ENCODE measurements around the gene BSPRY.
A peak's percentile ranks its signal among the peaks of the same experiment; 100 is the strongest.

The BSPRY gene

DNA sequence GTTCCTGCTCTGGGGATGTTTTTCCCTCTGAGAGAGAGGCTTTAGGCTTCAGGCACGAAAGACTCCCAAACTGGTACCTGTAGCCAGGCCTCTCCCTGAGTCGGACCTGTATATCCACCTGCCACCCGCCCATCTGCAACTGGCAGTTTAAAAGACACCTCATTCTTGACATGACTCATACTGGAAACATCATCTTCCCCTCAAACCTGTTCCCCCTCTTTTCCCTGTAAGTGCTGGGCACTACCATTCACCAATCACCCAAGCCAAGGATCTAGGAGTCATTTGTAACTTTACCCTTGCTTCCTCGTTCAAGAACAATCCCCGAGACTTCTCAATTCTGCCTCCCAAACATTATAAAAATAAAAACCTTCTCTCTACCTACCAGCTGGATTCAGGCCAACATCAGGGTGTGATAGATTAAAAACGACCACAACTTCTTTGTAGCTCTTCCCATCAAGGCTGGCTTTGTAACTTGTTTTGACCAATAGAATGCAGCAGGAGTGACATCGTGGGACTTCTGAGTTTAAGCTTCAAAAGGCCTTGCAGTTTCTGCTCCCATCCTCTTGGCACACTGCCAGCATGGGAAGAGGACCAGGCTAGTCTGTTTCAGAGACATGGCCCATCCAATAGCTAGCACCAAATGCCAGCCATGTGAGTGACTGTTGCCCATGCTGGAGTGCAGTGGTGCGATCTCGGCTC is 7.5 kb upstream of the BSPRY start:
- DNase-seq (ENCODE audit: low read depth) = no peak

DNA sequence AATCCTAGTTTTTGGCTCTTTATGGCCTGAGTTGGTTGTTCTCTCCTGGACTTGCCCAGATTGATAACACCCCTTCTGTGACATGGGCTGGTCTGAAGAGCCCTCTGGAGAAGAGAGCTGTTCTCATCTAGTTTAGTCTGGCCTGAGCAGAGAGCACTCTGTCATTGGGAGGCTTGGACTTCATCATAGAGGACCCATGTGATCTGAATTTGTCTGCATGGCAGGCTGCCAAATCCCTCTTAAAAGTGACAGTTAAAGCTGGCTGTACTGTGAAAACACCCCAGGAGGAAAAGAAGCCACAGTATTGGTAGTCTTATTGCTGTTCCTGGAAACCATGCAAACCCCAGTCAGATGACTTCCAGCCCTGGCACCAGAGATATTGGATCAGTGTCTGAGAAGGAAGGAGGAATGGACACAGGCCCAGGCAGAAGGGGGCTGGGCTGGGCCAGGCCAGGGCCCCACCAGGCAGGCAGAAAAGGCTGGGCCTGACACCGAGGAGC is 5.6 kb upstream of the BSPRY start:
- peak; percentile 83 for DNase-seq (ENCODE audit: low read depth)

DNA sequence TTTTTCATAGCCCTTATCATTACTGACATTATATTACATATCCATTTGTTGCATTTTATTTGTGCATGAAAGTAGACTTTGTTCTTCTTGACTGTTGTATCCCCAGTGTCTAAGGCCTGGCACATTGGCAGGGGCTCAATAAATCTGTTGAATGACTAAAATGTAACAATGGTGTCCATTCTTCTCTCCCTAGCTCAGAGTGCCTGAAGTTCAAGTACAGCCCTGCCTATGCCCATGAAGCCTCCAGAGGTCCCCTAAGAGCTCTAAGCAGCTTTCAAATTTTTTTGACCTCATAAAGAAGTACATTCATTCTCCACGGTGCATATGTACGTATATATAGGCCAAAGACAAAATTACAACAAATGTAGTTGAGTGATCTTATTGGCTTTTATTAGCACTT is 4.2 kb upstream of the BSPRY start:
- no peak for DNase-seq (ENCODE audit: low read depth)

DNA sequence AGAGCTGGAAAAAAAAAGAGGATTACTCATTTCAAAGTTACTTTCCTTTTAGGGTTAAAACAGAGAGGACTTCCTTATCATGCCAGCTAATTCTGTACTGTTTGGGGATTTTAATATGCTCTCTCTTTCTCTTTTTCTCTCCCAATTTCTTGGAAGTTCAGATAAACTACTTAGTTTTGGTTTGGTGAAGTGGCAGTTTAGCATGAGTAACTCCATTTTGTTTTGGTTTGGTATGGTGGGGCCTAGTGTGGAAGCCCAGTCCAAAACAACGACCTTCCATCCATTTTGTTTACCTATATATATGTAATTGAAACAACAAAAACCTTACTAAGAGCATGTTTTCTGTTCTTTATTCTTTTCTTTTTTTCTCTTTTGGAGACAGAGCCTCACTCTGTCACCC is 3.7 kb upstream of the BSPRY start:
- DNase-seq (ENCODE audit: low read depth) = no peak

DNA sequence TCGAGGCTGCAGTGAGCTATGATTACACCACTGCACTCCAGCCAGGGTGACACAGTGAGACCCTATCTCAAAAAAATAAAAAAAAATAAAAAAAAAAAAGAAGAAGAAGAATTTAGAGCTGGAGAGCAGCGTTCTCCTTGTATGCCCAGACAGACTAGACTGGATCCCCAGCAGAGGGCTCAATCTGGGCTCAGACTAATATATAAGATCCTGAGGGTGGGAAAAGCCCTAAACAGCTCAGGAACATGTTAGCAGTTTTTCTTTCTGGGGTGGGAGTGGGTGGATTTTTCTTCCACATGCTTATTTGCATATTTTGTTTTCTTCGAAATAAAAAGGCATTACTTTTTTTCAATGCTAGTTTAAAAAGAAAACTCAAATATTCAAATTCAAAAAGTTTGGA is 904 bp upstream of the BSPRY start:
- no peak for DNase-seq (ENCODE audit: low read depth)

DNA sequence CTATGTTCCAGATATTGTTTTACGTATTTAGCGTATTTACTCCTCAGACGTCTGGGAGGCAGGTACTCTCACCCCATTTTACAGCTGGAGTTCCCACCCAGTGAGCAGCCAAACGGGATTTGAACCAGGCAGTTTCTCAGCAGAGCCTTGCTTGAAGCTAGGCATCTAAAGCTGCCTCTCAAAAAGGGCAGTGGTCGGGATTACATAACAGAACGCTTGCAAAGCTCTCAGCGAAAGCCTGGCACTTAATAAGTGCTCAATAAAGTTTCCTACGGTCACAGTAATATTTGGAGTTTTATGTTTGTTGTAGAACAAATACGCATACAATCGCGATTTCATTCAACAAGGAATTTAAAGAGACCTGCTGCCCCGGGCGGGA is 286 bp upstream of the BSPRY start:
- no peak for DNase-seq (ENCODE audit: low read depth)

DNA sequence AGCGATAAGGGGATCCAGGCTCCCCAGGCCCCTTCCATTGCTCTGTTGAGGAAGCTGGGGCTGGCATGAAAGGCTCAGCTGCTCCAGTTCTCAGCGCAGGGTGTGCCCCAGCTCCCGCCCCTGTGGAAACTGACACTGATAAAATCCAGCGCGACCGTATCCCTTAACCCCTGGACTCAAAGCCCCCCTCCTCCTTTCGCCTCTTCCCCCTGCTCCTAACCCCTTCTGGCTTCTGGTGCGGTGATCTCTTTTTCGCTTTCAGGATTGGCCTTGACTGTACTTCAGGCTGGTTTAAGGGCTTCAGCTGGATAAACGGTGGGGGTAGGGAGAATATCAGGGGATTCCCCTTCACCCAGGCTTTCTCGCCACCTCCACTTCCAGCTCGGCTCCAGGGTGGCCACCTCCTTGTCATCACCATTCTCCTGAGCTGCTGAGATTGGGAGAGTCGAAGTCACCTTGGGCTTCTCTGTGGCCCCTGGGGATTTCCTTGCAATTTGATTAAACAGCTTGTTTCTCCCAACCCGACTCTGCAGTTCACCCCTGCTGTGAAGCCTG is 843 bp downstream of the BSPRY start:
- no peak for DNase-seq (ENCODE audit: low read depth)

DNA sequence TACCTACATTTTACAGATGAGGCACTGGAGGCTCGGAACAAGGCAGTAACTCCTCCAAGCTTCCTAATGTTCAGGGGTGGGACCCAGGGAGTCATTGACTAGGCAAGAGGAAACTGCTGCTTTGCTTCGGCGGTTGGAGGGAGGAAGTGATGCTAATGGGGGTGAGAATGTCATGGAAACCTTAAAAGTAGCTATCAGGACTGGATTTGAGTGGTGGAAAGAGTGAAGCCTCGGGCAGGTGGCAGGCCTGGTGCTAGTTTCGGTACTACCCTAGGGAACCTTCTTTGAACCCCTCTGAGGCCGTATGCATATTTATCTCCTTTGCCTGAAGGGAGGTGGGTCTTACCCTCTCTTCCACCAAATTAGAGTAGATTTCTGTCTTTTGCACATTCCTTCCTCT is 1.6 kb downstream of the BSPRY start:
- DNase-seq (ENCODE audit: low read depth) = no peak

DNA sequence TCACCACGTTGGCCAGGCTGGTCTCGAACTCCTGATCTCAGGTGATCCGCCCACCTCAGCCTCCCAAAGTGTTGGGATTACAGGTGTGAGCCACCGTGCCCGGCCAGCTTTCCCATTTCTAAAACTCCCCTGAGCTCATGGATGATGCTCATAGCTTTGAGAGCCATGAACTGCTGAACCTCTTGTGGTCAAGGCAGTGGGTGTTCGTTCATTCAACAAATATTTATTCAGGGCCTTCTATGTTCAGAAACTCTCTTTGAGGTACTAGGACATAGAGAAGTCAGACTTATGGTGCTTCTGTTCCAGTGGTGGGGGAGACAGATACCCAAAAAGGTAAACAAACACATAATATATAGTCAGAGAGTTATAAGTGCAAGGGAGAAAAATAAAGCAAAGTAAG is 2.7 kb downstream of the BSPRY start:
- DNase-seq (ENCODE audit: low read depth) = no peak

DNA sequence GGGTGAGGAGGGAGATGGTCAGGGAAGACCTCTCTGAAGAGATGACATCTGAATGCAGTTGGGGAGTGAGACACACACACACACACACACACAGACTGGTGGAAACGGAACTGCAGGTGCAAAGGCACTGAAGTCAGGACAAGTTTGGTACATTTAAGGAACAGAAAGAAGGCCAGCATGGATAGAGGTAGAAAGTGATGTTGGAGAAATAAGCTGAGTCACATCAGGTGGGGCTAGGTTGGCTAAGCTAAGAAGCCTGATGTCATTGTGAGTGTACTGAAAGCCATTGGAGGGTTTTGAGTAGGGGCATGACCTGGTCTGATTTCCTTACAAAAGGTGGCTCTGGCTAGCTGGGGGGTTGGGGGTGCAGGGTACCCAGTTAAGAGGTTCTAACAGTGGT is 3.1 kb downstream of the BSPRY start:
- DNase-seq (ENCODE audit: low read depth) = no peak

DNA sequence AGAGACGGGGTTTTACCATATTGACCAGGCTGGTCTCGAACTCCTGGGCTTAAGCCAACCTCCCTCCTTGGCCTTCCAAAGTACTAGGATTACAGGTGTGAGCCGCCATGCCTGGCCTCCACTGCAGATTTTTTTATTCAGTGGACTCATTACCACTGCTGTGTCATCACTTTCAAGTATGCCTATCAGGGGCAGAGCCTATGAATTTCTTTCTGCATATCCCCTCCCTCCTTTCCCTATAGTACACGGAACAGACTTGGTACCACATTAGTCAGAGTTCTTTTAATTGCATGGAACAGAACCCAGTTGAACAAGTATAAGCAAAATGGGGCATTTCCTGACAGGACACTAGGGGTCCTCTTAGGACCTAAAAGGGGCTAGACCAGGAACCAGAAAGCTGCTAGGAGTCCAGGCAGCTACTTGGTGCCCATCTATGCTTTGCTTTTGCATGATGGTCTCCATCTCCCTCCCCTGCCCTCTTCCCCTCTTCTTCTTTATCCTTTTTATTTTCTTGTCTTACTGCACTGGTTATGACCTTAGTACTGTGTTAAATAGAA is 5.8 kb downstream of the BSPRY start:
- DNase-seq (ENCODE audit: low read depth) = peak; percentile 26

DNA sequence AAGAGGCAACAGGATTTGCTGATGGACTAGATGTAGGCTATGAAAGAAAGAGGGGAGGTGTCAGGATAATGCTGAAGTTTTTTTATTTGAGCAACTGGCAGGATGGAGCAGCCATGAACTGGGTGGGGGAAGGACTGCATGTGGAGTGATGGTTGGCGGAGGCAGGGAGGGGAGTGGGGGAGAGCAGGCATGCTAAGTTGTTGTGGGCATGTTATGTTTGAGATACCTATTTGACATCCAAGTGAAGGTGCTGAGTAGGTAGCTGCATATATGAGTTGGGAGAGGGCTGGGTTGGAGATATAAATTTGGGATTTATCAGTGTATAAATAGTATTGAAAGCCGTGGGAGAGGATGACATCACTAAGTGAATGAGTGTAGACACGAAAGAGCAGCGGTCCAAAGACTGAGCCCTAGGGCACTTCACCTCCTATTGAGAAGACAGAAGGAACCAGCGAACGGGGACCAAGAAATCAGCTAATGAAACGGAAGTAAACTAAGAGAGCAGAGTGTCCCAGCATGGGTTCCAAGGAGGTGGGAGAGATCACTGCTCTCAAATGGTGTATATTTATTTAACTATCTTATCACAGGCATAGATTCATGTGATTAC is 7.4 kb downstream of the BSPRY start:
- no peak for DNase-seq (ENCODE audit: low read depth)

DNA sequence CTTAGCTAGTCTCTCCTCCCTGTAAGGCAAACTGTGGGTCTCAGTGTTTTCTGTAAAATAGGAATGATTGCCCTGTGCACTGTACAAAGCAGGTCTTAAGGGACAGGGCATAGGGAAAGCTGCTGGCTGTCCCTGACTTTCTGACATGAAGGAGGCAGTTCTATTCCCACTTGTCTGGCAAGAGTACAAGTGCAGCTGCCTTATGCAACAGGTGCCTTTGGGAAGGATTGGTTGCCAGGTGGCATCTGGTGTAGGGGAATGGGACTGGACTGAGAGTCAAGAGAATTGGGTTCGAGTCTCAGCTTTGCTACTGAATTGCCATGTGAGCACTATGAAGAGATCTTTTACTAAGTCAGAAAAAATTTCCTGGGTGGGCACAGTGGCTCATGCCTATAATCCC is 10.0 kb downstream of the BSPRY start:
- no peak for DNase-seq (ENCODE audit: low read depth)

DNA sequence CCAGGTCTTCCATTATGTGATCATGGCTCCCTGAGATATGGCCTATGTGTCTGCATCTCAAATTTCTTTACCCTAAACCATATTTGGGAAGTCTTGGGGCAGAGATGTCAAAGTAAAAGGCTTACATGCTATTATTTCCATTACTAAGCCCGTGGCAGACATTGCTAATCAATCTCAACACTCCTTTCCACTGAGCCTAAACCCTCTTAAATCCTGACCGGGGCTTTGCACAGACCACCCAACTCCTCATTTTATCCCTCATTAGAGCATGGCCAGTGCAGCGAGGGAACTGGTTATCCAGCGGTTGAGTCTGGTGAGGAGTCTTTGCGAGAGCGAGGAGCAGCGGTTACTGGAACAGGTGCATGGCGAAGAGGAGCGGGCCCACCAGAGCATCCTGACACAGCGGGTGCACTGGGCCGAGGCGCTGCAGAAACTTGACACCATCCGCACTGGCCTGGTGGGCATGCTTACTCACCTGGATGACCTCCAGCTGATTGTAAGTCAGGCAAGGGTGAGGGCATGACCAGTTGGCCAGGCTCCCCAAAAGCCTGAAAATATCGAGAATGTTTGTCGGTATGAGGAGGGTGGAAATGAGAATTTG is 11.0 kb downstream of the BSPRY start:
- DNase-seq (ENCODE audit: low read depth) = no peak

DNA sequence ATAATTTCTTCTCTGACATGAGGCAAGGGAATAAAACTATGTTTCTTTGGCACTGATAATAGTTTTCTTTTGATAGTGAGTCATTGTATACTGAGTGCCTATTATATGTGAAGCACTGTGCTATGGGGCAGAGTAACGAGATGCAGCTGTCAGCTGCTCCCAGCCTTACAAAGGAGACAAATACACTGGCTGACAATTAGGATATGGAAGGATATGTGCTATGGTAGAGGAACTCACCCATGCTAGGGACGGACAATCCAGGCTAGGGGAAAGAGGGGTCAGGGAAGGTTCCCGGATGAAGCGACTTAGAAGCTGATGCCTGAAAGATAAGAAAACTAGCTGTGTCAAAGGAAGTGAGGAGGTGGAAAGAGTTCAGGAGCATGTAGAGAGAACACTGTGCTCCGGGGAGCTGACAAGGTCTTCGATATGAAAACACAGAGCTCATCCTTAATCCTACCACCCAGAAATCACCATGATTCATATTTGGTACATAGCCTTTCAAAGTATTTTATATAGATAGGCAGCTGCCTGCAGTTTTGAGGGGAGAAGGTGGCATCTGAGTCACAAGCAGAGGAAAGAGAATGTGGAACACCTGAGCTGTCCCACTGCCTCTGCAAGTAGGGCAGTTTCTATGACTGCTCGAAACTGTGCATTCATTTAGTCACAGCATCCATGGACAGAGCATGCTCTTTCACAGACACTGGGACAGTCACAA is 12.1 kb downstream of the BSPRY start:
- DNase-seq (ENCODE audit: low read depth) = peak; percentile 60

DNA sequence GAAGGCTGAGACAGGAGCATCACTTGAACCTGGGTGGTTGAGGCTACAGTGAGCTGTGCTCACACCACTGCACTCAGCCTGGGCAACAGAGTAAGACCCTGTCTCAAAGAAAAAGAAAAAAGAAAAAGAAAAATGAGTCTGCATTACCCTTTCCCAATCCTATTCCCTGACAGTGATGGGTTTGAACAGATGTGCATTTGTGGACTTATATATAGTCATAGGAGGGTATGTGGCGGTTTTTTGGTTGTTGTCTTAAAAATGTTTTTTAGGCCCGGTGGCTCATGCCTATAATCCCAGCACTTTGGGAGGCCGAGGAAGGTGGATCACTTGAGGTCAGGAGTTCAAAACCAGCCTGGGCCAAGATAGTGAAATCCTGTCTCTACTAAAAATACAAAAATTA is 14.0 kb downstream of the BSPRY start:
- DNase-seq (ENCODE audit: low read depth) = no peak

DNA sequence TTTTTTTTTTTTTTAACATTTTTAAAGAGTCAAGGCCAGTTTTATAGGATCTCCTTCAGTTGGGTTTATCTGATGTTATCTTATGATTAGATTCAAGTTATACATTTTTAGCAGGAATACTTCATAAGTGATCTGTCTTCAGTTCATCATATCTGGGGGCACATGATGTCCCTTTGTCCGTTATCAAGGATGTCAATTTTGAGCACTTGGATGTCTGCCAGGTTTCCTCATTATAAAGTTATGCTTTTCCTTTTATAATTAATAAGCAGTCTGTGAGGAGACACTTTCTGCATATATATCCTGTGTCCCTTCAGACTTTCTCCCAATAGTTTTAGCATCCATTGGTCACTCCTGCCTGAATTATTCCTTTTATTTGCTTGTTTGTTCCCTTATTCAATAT is 15.6 kb downstream of the BSPRY start:
- DNase-seq (ENCODE audit: low read depth) = no peak

DNA sequence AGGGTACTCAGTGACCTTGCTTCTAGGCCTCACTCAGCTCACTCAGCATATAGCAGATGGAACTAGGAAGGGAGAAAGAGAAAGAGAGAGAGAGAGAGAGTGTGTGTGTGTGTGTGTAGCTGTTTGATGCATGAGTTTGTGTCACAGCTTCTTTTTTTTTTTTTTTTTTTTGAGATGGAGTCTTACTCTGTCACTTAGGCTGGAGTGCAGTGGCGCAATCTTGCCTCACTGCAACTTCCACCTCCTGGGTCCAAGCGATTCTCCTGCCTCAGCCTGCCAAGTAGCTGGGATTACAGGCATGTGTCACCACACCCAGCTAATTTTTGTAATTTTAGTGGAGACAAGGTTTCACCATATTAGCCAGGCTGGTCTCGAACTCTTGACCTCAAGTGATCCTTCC is 16.3 kb downstream of the BSPRY start:
- DNase-seq (ENCODE audit: low read depth) = peak; percentile 22

DNA sequence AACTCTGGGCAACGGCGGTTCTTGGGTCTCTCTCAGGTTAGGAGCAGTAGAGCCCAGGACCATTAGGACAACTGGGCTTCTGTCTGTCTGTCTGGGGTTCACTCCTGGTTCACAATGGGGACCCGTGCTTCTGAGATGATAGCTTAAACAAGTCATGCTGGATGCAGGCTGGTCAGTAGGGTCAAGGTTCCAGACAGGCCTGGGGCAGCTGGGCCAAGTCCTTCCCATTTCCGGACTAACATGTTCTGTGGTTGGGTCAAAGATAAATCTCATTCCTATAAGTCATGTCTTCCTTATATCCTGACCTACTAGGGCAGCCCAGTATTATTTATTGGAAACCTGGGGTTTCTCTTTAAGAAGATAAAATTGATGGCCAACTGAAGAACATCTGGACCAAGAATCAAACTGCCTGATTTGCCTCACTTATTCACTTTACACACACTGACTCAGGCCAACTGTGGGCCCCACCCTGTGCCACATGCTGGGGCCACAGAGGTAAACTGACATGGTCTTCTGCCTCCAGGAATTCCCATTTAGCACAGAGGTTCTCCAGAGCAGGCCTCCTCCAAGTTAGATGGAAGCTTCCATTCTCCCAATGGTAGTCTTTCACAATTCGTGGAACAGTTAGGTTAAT is 19.1 kb downstream of the BSPRY start:
- DNase-seq (ENCODE audit: low read depth) = no peak

DNA sequence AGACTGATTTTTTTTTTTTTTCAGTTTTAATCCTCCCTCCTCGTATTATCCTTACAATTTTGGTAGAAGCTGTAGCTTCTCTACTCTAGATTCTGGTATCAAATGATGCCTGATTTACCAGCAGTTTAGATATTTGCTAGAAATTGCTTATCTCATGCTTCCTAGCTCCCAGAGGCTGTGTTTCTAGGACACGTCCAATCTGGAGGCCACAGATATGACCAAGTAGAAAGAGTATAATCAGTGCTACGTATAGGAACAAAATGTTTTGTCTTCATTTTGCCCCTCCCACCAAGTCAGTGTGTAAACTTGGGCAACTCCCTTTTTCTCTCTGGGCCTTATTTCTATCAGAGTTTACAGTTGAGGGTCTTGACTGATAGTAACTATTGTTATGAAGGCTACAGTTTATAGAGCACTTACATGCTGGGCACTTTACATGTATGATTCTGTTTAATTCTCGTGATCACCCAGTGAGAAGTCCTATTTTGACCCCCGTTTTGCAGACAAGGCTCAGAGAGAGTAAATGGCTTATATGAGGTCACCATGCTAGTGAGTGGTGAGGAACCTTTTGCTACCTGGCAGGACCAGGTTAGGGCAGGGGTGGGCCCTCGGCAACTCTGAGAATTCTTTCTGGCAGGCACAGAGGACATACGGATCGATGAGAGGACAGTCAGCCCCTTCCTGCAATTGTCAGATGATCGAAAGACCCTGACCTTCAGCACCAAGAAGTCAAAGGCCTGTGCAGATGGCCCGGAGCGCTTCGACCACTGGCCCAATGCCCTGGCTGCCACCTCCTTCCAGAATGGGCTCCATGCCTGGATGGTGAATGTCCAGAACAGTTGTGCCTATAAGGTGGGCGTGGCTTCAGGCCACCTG is 19.9 kb downstream of the BSPRY start:
- no peak for DNase-seq (ENCODE audit: low read depth)

DNA sequence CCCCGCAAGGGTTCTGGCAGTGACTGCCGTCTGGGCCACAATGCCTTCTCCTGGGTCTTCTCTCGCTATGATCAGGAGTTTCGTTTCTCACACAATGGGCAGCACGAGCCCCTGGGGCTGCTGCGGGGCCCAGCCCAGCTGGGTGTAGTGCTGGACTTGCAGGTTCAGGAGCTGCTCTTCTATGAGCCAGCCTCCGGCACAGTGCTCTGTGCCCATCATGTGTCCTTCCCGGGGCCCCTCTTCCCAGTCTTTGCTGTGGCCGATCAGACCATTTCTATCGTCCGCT is 20.5 kb downstream of the BSPRY start:
- DNase-seq (ENCODE audit: low read depth) = no peak

All from EH (cell line).